ENCODE results near the gene SSR1. TPM values are rescaled to one million over a fixed set of nuclear protein-coding genes. Genes with fewer than 3 reads are reported as not detected.

Gene SSR1
- total and polyA plus RNA-seq, 2 experiments from 2014 or later = 65.3 to 70.2 TPM

GRCh38 chr6:7230956-7231713 is 81.9 kb downstream of the SSR1 start:
- H3K27ac ChIP-seq (ENCODE audit: low read depth) = no peak overlapping the region
- no peak overlapping the region for H3K4me3 ChIP-seq
- DNase-seq (ENCODE audit: low spot score) (no peak), ATAC-seq (no peak)
- Mint-ChIP-seq H3K9me3 (no peaks in the 10 kb centered on the region), H3K27me3 (ENCODE audit: insufficient read depth, low read depth, poor library complexity) (peaks cover 5% of the 10 kb centered on the region), H3K27ac (no peak overlapping the region), H3K4me3 (no peak overlapping the region), H3K36me3 (ENCODE audit: low read depth) (peaks cover 41% of the 10 kb centered on the region), H3K4me1 (no peaks in the 10 kb centered on the region)
- H3K4me1 ChIP-seq (ENCODE audit: insufficient read depth) = no peaks in the 10 kb centered on the region
- no peak overlapping the region for H3K4me2 ChIP-seq
- no peaks in the 10 kb centered on the region for H4K20me1 ChIP-seq (replicated peaks; ENCODE audit: insufficient read depth)
- H2AFZ ChIP-seq = no peak overlapping the region
- H3K36me3 ChIP-seq (ENCODE audit: insufficient read depth) = no peaks in the 10 kb centered on the region; the same call in 1 of the 2 replicates
- no peak for TF ChIP-seq EZH2 (IDR thresholded peaks at IDR 0.05; ENCODE audit: low read depth, unreplicated experiment)
- TF ChIP-seq, protein P1, sequence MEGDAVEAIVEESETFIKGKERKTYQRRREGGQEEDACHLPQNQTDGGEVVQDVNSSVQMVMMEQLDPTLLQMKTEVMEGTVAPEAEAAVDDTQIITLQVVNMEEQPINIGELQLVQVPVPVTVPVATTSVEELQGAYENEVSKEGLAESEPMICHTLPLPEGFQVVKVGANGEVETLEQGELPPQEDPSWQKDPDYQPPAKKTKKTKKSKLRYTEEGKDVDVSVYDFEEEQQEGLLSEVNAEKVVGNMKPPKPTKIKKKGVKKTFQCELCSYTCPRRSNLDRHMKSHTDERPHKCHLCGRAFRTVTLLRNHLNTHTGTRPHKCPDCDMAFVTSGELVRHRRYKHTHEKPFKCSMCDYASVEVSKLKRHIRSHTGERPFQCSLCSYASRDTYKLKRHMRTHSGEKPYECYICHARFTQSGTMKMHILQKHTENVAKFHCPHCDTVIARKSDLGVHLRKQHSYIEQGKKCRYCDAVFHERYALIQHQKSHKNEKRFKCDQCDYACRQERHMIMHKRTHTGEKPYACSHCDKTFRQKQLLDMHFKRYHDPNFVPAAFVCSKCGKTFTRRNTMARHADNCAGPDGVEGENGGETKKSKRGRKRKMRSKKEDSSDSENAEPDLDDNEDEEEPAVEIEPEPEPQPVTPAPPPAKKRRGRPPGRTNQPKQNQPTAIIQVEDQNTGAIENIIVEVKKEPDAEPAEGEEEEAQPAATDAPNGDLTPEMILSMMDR (conservative IDR thresholded peaks at IDR 0.05; ENCODE audit: low read depth in 2 of 2) = no peak
- no peak for TF ChIP-seq JUNB (IDR thresholded peaks at IDR 0.05; ENCODE audit: unreplicated experiment)
- no peak for TF ChIP-seq NANOG (IDR thresholded peaks at IDR 0.05; ENCODE audit: borderline replicate concordance)
- no peak for TF ChIP-seq STAT1 (IDR thresholded peaks at IDR 0.05; ENCODE audit: unreplicated experiment)
- no peak for TF ChIP-seq ZNF114 (CRISPR knock-in tag; IDR thresholded peaks at IDR 0.05)
- no peak for TF ChIP-seq REST (IDR thresholded peaks at IDR 0.05; ENCODE audit: unreplicated experiment)
- TF ChIP-seq ZNF331 (CRISPR knock-in tag; IDR thresholded peaks at IDR 0.05; ENCODE audit: low read depth) = no peak
- no peak for TF ChIP-seq CREB1 (CRISPR knock-in tag; IDR thresholded peaks at IDR 0.05; ENCODE audit: low read depth)
- TF ChIP-seq ZNF462 (CRISPR knock-in tag; IDR thresholded peaks at IDR 0.05) = no peak
- TF ChIP-seq POLR2AphosphoS5 (IDR thresholded peaks at IDR 0.05; ENCODE audit: low read depth) = no peak
- TF ChIP-seq, protein P2, sequence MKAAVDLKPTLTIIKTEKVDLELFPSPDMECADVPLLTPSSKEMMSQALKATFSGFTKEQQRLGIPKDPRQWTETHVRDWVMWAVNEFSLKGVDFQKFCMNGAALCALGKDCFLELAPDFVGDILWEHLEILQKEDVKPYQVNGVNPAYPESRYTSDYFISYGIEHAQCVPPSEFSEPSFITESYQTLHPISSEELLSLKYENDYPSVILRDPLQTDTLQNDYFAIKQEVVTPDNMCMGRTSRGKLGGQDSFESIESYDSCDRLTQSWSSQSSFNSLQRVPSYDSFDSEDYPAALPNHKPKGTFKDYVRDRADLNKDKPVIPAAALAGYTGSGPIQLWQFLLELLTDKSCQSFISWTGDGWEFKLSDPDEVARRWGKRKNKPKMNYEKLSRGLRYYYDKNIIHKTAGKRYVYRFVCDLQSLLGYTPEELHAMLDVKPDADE (IDR thresholded peaks at IDR 0.05) = no peak
- no peak for TF ChIP-seq EZH2phosphoT487 (IDR thresholded peaks at IDR 0.05; ENCODE audit: unreplicated experiment)
- H3K79me2 ChIP-seq (replicated peaks; ENCODE audit: insufficient read depth) = no peaks in the 10 kb centered on the region
- no peaks in the 10 kb centered on the region for H3F3A ChIP-seq (replicated peaks; ENCODE audit: low read depth)
- H3K27me3 ChIP-seq (ENCODE audit: insufficient read depth) = no peaks in the 10 kb centered on the region
- no peaks in the 10 kb centered on the region for H3K9me2 ChIP-seq (ENCODE audit: insufficient read depth)
